Muscle of arm (tissue), 12 donors: ENCODE measurements around the gene GORASP1. TPM values are rescaled to one million over a fixed set of nuclear protein-coding genes. Genes with fewer than 3 reads are reported as not detected.

ENCODE experiments used
- DNase-seq: peaks from one replicate; pipeline ENCODE4 v3.0.0-alpha.2; 2013
- polyA plus RNA-seq, 12 donors: library from polyadenylated mRNA; unstranded; fragments of 120-200 nt; gene quantifications; one replicate each; pipeline ENCODE4 v1.2.1, GENCODE V29; 2013; ENCODE audit not compliant: insufficient read length in 12 of 12

Gene GORASP1
- polyA plus RNA-seq, 12 donors = 30.5 to 60.3 (median 33.9) TPM; not detected in 1

DNA sequence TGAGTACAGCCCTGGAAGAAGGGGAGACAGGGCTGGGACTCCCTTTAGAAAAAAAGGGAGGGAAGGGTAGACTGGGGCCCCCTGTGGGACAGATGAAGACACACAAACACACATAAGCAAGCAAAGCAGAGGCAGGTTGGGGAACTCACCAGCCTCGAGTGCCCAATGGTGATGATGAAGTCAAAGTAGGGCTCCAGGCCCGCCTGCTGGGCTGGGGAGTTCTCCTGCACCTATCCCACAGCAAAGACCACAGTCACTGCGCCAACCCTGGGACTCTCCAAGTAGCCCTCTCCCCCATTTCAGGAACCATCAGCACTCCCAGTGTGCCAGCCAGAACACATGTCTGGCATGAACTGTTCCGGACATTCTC lies 4.1 kb downstream of the GORASP1 start:
- DNase-seq = no peak

DNA sequence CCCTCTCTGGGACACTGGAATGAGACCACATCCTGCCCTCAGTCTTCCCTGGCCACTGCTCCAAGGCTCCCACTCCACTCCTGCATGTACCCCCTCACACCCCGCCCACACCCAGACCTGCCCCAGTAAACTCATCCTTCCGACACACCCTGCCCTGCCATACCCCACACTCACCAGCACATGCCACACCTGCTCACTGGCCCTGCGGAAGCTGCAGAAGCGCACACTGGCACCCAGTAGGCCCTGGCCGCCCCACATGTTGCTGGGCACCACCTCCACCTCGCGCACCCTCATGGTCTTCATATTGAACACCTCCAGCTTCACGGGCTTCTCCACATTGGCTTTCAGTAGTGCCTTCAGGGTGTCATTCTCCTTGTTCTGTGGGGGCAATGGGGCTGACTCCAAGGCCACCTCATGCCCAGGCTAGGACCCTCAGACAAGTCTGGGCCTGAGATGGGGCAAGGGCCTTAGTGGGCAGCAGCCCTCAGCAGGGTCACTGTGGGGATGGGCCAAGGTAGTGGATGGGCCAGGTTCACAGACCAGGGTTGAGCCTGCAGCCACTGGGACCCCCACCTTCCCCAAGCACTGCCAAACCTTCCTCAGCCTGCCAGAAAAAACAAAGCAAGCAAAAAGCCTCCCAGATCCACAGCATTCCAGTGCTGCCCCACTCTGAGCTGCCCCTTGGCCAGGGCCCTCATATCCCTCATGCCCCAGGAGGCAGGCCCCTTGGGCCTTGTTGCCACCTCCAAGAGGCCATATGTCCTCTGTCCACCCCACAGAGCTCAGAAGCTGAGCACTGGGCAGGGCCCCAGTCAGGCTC lies 4.7 kb downstream of the GORASP1 start:
- DNase-seq = no peak

DNA sequence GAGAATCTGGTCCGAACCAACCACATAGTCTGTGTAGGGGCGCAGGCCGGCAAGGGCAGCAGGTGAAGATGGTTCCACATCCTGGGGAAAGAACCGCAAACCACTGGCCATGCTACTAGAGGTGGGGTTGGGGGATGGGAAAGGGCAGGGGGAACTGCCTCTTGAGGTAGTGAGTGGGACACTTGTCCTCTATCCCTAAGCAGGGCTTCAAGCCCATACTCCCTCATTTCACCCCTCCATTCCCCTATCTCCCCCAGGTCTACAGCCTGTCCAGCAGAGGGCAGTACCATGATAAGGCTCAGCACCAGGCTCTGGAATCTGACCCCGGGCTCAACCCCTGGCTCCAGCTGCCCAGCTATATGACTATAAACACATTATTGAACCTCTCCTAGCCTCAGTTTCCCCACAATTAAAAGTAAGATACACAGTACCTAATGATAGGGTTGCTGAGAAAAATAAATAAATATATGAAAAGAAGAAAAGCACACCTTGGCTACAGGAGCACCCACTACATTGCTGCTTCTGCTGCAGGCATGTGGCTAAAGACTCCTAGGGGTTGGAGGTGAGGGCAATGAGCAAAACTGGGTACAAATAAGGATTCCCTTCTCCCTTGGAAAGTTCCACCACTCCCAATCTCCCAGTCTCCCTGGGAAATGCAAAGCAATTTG lies 6.3 kb downstream of the GORASP1 start:
- no peak for DNase-seq

DNA sequence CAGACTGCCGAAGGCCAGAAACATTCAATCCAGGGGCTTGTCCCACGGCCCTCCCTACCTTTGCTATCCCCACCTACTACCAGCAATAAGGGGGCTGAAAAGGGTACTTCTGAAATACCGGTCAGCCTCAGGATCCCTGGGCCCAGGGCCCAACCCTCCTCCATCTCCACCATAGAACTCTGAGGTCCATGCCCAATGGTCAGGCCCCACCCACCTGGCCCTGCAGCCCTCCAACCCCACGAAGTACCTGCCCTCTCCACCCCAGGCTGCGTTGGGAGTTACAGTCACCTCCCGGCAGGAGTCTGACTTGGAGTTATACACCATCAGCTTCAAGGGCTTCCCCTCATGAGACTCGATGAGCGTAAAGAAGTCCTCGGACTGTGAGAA lies 6.9 kb downstream of the GORASP1 start:
- no peak for DNase-seq

DNA sequence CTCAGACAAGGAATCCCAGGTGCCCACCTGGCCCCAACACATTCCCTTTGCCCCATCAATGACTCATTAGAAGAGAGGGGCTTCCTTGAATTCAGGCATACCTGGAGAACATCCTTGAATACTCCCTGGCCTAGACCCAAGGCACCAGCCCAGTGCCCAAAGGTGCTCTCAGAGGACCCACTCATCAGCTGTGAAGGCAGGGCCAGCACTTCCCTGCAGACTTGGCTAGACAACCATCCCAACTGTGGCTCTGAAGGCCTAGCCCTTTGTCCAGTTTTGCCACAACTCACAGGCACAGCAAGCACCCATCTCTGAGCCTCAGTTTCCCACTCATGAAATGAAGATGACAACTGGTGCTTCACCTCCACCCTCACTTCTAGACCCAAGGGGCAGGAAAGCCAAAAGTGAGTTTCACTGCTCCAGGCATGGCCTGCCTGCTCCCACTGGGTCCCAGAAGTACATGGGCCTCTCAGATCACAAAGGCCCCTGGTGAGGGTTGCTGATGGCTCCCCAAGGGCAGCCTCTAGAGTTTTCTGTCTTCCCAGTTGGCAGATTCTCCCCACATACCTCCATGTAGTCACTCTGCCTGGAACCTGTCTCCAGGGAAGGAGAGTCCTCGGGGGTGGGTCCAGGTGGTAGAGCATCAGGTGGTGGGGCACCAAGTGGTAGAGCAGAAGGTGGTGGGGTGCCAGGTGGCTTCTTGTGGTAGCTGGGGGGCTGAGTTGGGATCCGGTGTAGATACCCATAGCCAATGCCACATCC lies 7.5 kb downstream of the GORASP1 start:
- no peak for DNase-seq

DNA sequence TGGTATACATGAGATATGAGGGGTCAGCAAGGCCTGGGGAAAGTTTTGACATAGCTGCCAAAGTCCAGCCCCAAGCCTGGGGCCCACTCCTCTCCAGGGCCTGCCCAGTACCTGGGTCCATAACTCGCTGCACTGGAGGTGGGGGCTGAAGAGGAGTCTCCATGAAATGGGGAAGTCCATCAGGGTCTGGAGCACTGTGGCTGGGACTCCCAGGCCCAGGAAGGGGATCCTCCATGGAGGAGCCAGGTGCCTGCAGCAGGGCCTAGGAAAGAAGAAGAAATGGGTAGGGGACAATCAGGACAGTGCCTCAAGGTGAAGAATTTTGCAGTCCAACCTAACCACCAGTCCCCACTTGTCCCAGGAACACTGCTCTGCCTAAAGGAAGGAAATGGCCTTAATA lies 8.2 kb downstream of the GORASP1 start:
- no peak for DNase-seq

DNA sequence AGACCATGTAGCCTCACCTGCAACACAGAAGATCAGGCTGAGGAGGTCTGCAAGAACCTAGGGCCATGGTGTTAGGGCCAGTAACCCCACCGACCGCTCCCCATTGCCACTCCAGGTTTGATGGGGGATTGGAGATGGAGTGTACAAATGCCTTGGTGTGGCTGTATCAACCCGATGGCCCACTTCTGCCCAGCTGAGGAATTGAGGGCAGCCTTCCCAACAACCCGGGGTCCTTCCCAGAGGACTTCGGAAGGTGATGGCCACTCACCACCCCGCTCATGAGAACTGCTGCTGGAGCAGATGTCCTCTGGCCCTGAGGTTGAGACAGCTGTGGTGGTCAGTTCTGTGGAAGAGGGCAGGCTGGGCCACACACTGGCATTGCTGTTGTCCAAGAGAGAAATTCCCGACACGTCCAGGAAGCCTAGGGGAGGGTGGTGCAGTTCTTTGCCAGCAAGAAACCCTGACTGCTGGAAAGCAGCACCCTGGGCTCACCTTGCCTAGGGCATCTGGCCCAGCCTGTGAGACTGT lies 8.9 kb downstream of the GORASP1 start:
- no peak for DNase-seq

DNA sequence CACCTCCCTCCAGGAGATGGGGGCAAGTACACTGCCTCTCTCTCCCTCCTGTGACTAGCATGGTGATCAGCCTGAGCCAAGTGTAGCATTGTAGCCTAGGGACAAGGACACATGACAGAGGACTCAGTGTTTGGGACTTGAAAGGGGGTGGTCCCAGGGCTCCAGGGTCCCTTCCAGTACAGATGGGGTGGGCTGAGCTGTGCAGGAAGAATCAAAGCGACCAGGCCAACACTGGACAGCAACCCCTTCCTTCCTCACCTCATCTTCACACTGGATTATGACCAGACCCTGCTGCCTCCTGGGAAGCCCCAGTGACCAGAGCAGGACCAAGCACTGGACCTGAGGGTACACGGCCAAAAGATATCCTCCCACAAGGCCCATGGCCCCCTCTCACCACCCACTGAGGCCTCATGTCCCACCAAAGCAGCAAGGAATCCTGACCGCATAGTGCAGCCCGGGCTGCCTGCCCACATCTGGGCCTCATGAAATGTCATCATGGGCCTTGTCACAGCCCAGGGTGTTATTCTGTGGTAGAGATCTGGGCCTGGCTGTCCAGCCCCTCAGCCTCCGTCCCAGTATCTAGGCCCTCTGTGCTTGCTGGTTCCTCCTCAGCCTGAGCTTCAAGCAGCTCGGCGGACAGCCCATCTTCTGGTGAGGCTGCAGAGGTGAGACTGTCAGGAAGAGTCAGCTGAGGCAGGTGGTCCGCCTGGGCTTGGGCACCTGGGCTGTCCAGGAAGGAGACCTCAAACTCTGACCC lies 9.5 kb downstream of the GORASP1 start:
- DNase-seq = no peak

DNA sequence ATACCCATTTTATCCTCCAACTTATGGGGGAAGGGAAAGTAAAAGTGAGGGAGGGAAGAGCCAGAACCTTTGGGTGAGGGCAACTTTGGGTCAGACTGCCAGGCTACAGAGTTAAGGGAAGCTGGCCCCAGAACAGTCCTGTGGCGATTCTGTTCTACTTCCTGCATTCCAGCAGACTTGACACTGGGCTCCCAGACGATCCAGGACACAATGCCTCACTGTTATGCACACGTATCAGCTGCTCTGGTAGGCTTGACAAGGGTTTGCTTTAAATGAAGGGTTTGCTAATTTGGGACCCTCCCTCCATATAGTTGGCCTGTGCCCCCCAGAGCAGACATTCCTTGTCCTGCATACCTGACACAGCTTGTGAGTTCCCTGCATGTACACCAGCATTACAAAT lies 10.7 kb downstream of the GORASP1 start:
- DNase-seq = no peak

DNA sequence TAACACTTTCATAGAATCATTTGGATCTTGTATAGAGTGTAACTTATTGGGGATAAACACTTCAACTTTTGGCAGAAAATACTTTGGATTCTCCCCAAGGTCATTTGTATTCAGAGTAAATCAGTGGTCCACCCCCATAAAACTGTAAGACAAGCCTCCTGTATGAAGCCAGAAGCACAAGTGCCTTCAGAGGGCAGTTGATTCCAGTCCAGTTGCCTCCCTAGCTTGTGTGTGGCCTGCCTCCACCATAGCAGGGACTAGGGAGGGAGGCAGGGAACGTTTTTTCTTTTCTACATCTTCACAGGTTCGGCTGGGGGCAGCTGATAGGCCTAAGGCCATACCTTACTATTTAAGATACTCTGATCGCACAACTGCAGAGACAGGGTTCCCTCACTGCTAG lies 11.6 kb downstream of the GORASP1 start:
- DNase-seq = no peak

DNA sequence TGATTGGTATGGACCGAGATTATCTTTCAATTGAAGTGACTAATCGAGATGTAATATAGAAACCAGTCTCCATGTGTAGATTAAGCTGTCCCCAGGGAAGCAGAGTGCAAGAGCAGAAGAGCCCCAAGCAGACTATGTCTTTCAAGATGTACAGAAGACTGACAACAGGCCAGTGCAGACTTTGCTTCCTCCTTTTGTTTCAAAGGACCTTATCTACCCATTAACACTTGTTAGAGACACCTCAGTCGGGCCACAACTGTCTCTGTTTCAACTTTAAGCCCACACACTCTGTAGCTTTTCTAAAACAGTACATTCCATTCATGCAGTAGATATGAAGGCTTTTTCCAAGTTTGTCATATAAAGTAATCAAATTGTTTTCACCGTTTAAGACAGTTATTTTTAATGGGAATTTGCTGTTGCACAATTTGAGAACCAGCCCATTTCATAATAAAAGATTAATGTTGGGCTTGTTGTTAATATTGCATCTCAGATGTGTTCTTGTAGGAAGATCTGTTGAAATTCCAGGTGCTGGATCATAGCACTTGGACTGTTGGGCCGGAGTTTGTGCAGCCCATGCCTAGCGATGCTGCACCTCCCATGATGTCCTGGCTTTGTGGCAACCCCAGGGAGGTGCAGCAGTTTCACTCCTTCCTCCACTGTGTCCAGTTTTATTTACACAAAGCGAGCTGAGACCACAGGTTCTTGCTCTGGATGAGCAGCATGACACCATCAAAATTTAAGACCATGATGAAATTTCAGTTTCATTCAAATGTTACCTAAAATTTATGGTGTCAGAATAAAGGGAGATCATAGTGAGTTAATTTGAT lies 12.4 kb downstream of the GORASP1 start:
- DNase-seq = no peak

DNA sequence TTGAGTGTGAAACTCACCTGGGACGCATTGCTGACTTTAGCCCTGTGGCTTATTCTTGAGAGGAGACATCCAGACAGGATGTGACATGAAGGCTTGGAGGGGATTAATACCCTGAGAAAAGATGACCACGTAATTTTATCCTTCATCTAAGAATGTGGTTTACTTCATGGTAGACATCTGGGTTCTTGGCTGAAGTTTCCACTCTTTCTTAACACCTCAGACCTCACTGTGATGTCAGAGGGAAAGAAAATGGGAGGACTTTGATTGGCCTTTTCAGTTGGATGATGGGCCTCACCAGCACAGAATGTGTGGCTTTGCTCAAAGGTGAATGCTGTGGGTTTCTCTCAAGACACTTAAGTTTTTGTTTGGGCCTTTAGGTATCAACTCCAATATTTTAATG lies 16.5 kb downstream of the GORASP1 start:
- DNase-seq = no peak

DNA sequence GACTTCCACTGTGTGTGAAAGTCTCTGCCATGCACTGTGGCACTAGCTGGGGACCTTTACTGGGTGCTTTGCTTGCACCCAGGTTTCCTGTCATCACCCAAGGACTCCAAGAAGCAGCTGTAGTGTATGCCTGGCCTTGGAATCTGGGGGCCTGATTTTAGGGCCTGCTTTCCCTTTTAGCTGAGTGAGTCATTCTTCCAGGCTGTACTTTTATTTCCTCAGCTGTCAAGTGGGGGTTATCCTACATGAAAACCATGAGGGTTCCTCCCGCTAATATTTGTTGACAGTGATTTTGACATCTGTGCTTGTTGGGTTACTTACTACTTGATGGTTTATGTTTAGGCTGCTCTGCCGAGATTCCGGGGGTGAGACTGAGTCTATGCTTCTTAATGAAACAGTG lies 18.5 kb downstream of the GORASP1 start:
- no peak for DNase-seq

DNA sequence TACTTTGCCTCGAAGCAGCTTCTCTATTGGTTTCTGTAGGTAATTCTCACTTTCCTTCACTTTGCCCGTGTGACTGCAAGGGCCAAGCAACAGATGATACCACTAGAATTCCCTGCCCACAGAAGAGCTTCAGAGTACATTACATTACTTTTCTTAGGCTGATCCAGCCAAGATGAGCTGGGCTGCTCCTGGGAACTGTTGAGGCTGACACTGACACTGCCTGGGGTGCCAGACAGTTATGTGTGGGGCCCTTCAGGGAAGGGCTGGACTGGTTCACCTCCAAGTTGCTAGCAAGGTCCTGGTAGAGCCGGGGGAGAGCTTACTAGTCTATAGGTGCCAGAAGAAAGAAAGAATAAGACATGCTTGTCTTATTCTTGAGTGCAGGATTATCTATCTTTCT lies 19.0 kb downstream of the GORASP1 start:
- no peak for DNase-seq

DNA sequence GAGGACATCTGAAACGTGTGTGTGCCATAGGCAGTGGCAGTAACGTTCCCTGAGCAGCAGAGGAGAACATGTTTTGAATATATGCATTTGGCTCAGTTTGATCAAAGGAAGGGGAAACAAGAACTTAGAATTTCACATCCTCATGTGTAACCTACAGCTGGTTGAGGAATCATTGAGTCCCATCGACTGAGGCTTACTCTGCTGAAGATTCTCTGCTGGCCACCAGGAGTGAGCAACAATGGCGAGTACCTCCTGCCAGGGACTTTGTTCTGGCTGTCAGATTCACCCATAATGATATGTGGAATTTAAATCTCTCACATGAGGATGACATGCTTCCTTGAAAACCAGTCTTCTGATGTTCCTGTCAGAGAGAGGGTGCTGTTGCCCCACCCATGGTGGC lies 21.3 kb downstream of the GORASP1 start:
- no peak for DNase-seq

DNA sequence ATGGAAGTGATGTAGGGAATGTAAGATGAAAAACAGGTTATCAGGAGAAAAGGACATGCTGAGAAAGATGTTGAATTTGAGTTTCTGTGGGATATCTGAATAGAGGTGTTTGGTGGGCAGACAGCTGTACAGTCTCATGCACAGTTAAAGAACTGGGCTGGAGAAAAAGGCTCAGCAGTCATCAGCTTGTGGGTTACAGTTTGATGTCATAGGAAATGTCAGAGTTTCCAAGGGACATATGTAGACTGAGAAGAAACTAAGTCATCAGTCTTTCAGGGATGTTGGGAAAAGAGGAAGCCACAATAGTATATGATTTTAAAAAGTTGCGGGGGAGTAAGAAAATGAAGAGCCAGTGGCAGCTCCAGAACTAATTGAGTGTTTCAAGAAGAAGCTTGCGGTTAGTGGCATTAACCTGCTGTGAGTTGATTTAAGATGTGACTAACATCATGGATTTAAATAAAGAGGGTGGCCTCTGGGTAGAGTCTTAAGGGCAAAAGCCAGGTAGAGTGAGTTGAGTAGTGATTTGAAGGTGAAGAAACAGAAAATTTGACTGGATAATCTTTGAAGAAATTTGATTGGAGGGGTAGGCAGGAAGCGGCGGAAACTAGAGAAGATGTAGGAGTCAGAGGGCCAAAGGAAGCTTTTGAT lies 24.6 kb downstream of the GORASP1 start:
- DNase-seq = no peak

DNA sequence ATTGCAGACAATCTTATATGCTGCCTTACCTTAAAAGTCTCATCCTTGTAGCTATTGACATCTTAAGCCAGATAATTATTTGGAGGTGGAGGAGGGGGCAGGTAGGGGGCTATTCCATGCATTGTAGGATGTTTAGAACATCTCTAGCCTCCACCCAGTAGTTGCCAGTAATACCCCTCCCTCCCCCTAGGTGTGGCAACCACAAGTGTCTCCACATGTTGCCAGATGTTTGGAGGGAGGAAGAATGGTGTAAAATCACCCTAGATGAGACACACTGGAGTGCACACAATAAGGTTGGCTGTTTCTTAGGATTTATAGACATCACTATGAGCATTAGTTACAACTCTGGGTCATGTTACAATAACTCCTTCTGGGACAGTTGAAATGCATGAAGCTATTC lies 27.4 kb downstream of the GORASP1 start:
- no peak for DNase-seq

DNA sequence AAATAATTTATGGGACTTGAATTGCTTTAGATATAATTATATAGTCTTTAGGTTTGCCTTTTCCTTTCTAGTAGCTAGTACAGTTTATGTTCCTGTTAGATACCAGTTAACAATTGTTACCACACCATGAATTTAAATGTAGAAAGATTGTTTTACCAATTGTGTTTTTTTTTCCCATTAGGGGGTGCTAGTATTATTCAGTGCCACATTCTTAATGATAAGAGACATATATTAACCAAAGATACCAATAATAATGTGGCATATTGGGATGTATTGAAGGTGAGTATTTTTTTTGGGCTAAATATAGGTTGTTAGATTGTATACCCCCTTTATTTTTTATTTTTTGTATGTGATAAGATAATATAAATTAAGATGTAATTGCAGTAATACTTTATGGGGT lies 27.9 kb downstream of the GORASP1 start:
- DNase-seq = no peak

DNA sequence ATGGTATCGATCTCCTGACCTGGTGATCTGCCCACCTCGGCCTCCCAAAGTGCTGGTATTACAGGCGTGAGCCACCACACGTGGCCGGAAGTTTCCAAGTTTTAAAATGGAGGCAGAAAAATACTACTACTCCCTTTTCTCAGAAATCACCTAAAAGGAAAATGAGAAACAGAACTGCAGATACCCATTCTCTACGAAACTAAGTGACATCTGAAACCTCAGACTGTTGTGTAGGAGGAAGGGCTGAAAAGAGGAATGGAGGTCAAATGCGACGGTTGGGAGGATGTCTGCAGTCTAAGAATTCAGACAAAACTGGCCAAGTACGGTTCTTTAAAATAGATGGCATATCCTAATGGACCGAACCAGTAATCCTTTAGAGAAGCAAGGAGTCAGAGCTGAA lies 31.5 kb downstream of the GORASP1 start:
- no peak for DNase-seq

DNA sequence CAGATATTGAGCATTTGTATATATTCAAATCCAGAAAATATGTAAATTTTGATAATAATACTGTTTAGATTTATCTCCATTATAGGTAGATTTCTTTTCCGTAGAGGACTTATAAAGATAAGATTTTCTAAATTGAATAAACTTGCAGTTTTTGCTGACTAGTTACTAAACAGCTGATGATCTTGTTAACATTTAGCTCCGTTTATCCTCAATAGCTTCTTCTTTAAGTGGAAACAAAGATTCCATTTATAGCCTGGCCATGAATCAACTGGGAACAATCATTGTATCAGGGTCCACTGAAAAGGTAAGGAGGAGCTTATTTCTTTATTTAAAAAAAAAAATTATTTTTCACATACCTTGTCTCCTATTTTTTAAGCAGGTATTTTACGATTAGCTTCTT lies 38.9 kb downstream of the GORASP1 start:
- DNase-seq = no peak

DNA sequence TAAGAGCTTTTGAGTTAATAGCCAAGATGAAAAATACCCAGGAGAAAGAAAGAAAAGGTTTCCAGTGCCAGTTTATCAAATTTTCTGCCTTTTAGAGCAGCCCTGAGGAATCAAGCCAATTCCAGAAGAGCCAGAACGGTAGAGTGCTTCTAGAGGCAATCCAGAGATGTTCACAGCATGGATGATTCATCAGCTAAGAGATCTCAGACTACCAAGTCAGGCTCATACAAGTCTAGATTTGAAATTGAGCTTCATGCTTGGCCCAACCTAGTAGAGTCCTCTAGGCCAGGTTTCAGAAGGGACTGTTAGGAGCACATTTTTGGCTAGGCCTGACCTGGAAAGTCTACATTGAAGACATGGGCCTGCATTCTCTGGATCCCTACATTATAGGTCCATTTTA lies 40.1 kb downstream of the GORASP1 start:
- no peak for DNase-seq
